Neural progenitor cell (in vitro differentiated cells): ENCODE measurements around the gene CC2D2A. TPM values are rescaled to one million over a fixed set of nuclear protein-coding genes. Genes with fewer than 3 reads are reported as not detected.

ENCODE experiments used
- DNase-seq: peaks from one replicate; pipeline ENCODE4 v3.0.0-alpha.2; 2016; ENCODE audit warnings: low spot score
- H2AFZ ChIP-seq: fragments of 200-600 bp; sonication (generic); replicated peaks from 2 replicates; pipeline ENCODE4 v1.6.1; 2016; ENCODE audit warnings: antibody characterized with exemption
- H3F3A ChIP-seq: fragments of 200-600 bp; sonication (generic); 2 replicates; pipeline ENCODE4 v1.6.1; 2016; ENCODE audit warnings: antibody characterized with exemption, low read depth
- H3K27ac ChIP-seq: fragments of 200-600 bp; sonication (generic); 2 replicates; pipeline ENCODE4 v1.5.1; 2016; ENCODE audit warnings: mild to moderate bottlenecking
- H3K27me3 ChIP-seq: fragments of 200-600 bp; sonication (generic); 2 replicates; pipeline ENCODE4 v1.6.1; 2016; ENCODE audit warnings: mild to moderate bottlenecking, moderate library complexity
- H3K36me3 ChIP-seq: fragments of 200-600 bp; sonication (generic); 2 replicates; pipeline ENCODE4 v1.5.1; 2016
- H3K4me1 ChIP-seq: fragments of 200-600 bp; sonication (generic); 2 replicates; pipeline ENCODE4 v1.6.1; 2016; ENCODE audit warnings: mixed run types
- H3K4me2 ChIP-seq: fragments of 200-600 bp; sonication (generic); 2 replicates; pipeline ENCODE4 v1.6.1; 2016
- H3K4me3 ChIP-seq: fragments of 200-600 bp; sonication (generic); 2 replicates; pipeline ENCODE4 v1.5.1; 2016
- H3K79me2 ChIP-seq: fragments of 200-600 bp; sonication (generic); 2 replicates; pipeline ENCODE4 v1.6.1; 2016; ENCODE audit warnings: low read depth
- H3K9ac ChIP-seq: fragments of 200-600 bp; sonication (generic); 2 replicates; pipeline ENCODE4 v1.6.1; 2016
- H3K9me3 ChIP-seq: fragments of 200-600 bp; sonication (generic); 2 replicates; pipeline ENCODE4 v1.5.1; 2016; ENCODE audit warnings: low read depth
- H4K20me1 ChIP-seq: fragments of 200-600 bp; sonication (generic); 2 replicates; pipeline ENCODE4 v1.6.1; 2016; ENCODE audit warnings: low read depth
- H3K27ac Mint-ChIP-seq: 3 replicates; pipeline ENCODE4 v1.8.0; 2021; ENCODE audit warnings: mixed read lengths
- H3K27me3 Mint-ChIP-seq: 2 replicates; pipeline ENCODE4 v1.8.0; 2022; ENCODE audit warnings: low read depth, mild to moderate bottlenecking, inconsistent platforms, moderate library complexity, mixed read lengths; ENCODE audit not compliant: insufficient read depth
- H3K36me3 Mint-ChIP-seq: 3 replicates; pipeline ENCODE4 v1.8.0; 2021; ENCODE audit warnings: mixed read lengths
- H3K4me1 Mint-ChIP-seq: 3 replicates; pipeline ENCODE4 v1.8.0; 2021; ENCODE audit warnings: mixed read lengths
- H3K4me3 Mint-ChIP-seq: 3 replicates; pipeline ENCODE4 v1.8.0; 2021; ENCODE audit warnings: mild to moderate bottlenecking, moderate library complexity, mixed read lengths
- H3K9me3 Mint-ChIP-seq: 3 replicates; pipeline ENCODE4 v1.8.0; 2020; ENCODE audit warnings: mixed read lengths
- CTCF ChIP-seq: fragments of 200-600 bp; sonication (generic); IDR thresholded peaks from 2 replicates; pipeline ENCODE4 v1.5.1; 2017; ENCODE audit warnings: antibody characterized with exemption, mild to moderate bottlenecking
- EZH2 ChIP-seq: fragments of 200-600 bp; sonication (generic); IDR thresholded peaks from 2 replicates; pipeline ENCODE4 v1.6.1; 2017; ENCODE audit warnings: antibody characterized with exemption, mild to moderate bottlenecking, moderate library complexity
- EZH2phosphoT487 ChIP-seq: fragments of 200-600 bp; sonication (generic); IDR thresholded peaks from 2 replicates; pipeline ENCODE4 v1.6.1; 2017; ENCODE audit warnings: antibody characterized with exemption
- total RNA-seq: library from RNA; depleted of rRNA; stranded (reverse); fragments of >200 nt; gene quantifications from 2 replicates; pipeline ENCODE4 v1.2.3, GENCODE V29; 2015; ENCODE audit warnings: low replicate concordance

The CC2D2A gene
- total RNA-seq, 1 donor from 2014 or later, result 40.0 TPM

- peaks cover 2% of the 10 kb centered on the region for H3K9me3 Mint-ChIP-seq
- H3K79me2 ChIP-seq, result no peaks in the 10 kb centered on the region
- peaks cover 9% of the 10 kb centered on the region for H3K36me3 Mint-ChIP-seq
- H3K27me3 Mint-ChIP-seq, result no peaks in the 10 kb centered on the region
- H4K20me1 ChIP-seq, result no peaks in the 10 kb centered on the region
- H3K27ac ChIP-seq, result no peak overlapping the region
- H3K27me3 ChIP-seq, result no peaks in the 10 kb centered on the region
- no peaks in the 10 kb centered on the region for H3K36me3 ChIP-seq
- no peak for DNase-seq
- TF ChIP-seq EZH2phosphoT487 (no peak), EZH2 (no peak), CTCF (no peak)
- H3K4me3 ChIP-seq, result no peak overlapping the region
- no peak overlapping the region for H3K4me2 ChIP-seq
- H3K4me1 ChIP-seq, result no peaks in the 10 kb centered on the region
- no peak overlapping the region for H3K9ac ChIP-seq
- no peaks in the 10 kb centered on the region for H3K9me3 ChIP-seq
- H3K4me3 Mint-ChIP-seq, result no peak overlapping the region
- H2AFZ ChIP-seq, result no peak overlapping the region
- H3F3A ChIP-seq, result no peaks in the 10 kb centered on the region
- H3K4me1 Mint-ChIP-seq, result no peaks in the 10 kb centered on the region
- no peak overlapping the region for H3K27ac Mint-ChIP-seq
Measured at GRCh38 chr4:15501941-15502340, 32.3 kb downstream of the CC2D2A start.

GRCh38 chr4:15502384-15502783 lies 32.7 kb downstream of the CC2D2A start:
- TF ChIP-seq EZH2 (no peak), CTCF (no peak), EZH2phosphoT487 (no peak)
- Histone ChIP-seq H3K4me2 (no peak overlapping the region), H3K4me1 (no peaks in the 10 kb centered on the region), H3K9me3 (no peaks in the 10 kb centered on the region), H3K27ac (no peak overlapping the region), H3K4me3 (no peak overlapping the region), H3K36me3 (no peaks in the 10 kb centered on the region), H3K27me3 (no peaks in the 10 kb centered on the region), H3K79me2 (no peaks in the 10 kb centered on the region), H3K9ac (no peak overlapping the region), H3F3A (no peaks in the 10 kb centered on the region), H2AFZ (no peak overlapping the region), H4K20me1 (no peaks in the 10 kb centered on the region)
- Mint-ChIP-seq H3K4me3 (no peak overlapping the region), H3K9me3 (peaks cover 2% of the 10 kb centered on the region), H3K27ac (no peak overlapping the region), H3K4me1 (no peaks in the 10 kb centered on the region), H3K27me3 (no peaks in the 10 kb centered on the region), H3K36me3 (peaks cover 8% of the 10 kb centered on the region)
- no peak for DNase-seq

- TF ChIP-seq CTCF, result no peak
- Mint-ChIP-seq H3K27ac (no peak overlapping the region), H3K4me3 (no peak overlapping the region), H3K27me3 (no peaks in the 10 kb centered on the region), H3K36me3 (peaks cover 13% of the 10 kb centered on the region), H3K4me1 (no peaks in the 10 kb centered on the region), H3K9me3 (no peaks in the 10 kb centered on the region)
- H3K79me2 ChIP-seq, result no peaks in the 10 kb centered on the region
- no peaks in the 10 kb centered on the region for H4K20me1 ChIP-seq
- H2AFZ ChIP-seq, result no peak overlapping the region
- no peaks in the 10 kb centered on the region for H3K36me3 ChIP-seq
- H3K4me1 ChIP-seq, result no peaks in the 10 kb centered on the region
- H3K27ac ChIP-seq, result no peak overlapping the region
- H3F3A ChIP-seq, result no peaks in the 10 kb centered on the region
- no peak for DNase-seq
- H3K9me3 ChIP-seq, result no peaks in the 10 kb centered on the region
- H3K27me3 ChIP-seq, result no peaks in the 10 kb centered on the region
- H3K4me3 ChIP-seq, result no peak overlapping the region
- H3K4me2 ChIP-seq, result no peak overlapping the region
- no peak overlapping the region for H3K9ac ChIP-seq
Measured at GRCh38 chr4:15504041-15504440, 34.4 kb downstream of the CC2D2A start.

- no peak for DNase-seq
- no peak overlapping the region for H3K27ac ChIP-seq
- no peak overlapping the region for H3K4me3 ChIP-seq
- H3K27me3 Mint-ChIP-seq, result no peaks in the 10 kb centered on the region
- H3K4me2 ChIP-seq, result no peak overlapping the region
- H2AFZ ChIP-seq, result no peak overlapping the region
- H3K36me3 Mint-ChIP-seq, result peaks cover 21% of the 10 kb centered on the region
- no peaks in the 10 kb centered on the region for H3K79me2 ChIP-seq
- H3K9ac ChIP-seq, result no peak overlapping the region
- no peaks in the 10 kb centered on the region for H3K4me1 Mint-ChIP-seq
- TF ChIP-seq CTCF (no peak), EZH2 (no peak), EZH2phosphoT487 (no peak)
- H3F3A ChIP-seq, result no peaks in the 10 kb centered on the region
- no peaks in the 10 kb centered on the region for H3K36me3 ChIP-seq
- H3K9me3 Mint-ChIP-seq, result no peaks in the 10 kb centered on the region
- H4K20me1 ChIP-seq, result no peaks in the 10 kb centered on the region
- H3K27me3 ChIP-seq, result no peaks in the 10 kb centered on the region
- no peaks in the 10 kb centered on the region for H3K9me3 ChIP-seq
- no peak overlapping the region for H3K27ac Mint-ChIP-seq
- no peaks in the 10 kb centered on the region for H3K4me1 ChIP-seq
- no peak overlapping the region for H3K4me3 Mint-ChIP-seq
Measured at GRCh38 chr4:15506464-15506863, 36.8 kb downstream of the CC2D2A start.
